Cardiac muscle cell (in vitro differentiated cells and primary cell): ENCODE results near the gene IL26. TPM values are rescaled to one million over a fixed set of nuclear protein-coding genes. Genes with fewer than 3 reads are reported as not detected.

ENCODE experiments used
- DNase-seq, 2 donors: peaks; one replicate each; pipeline versions ENCODE4 v3.0.0 to v3.0.0-alpha.2; 2010 to 2017; ENCODE audit warnings: low read depth in 1 of 2, low spot score in 1 of 2
- H3K27ac ChIP-seq: fragments of 200-600 bp; sonication (generic); 2 replicates; pipeline ENCODE4 v1.5.1; 2016
- H3K27me3 ChIP-seq: fragments of 200-600 bp; sonication (generic); 2 replicates; pipeline ENCODE4 v1.6.0; 2016; ENCODE audit warnings: control low read depth
- H3K36me3 ChIP-seq: fragments of 200-600 bp; sonication (generic); 2 replicates; pipeline ENCODE4 v1.5.1; 2016; ENCODE audit warnings: control low read depth
- H3K4me1 ChIP-seq: fragments of 200-600 bp; sonication (generic); 2 replicates; pipeline ENCODE4 v1.8.1; 2017; ENCODE audit warnings: low read depth, mild to moderate bottlenecking, mixed run types
- H3K4me3 ChIP-seq: fragments of 200-600 bp; sonication (generic); 2 replicates; pipeline ENCODE4 v1.5.1; 2016; ENCODE audit warnings: mild to moderate bottlenecking
- H3K9me3 ChIP-seq: fragments of 200-600 bp; sonication (generic); 2 replicates; pipeline ENCODE4 v1.5.1; 2017; ENCODE audit warnings: low read depth, mild to moderate bottlenecking, control low read depth
- polyA plus RNA-seq: library from polyadenylated mRNA; unstranded; fragments of >200 nt; fragmentation: Nextera tagmentation; extraction: Ambion mirVana; gene quantifications from 2 replicates; pipeline ENCODE4 v1.2.1, GENCODE V29; 2016
- total RNA-seq: library from RNA; depleted of rRNA; stranded (reverse); fragments of >200 nt; gene quantifications from 2 replicates; pipeline ENCODE4 v1.2.3, GENCODE V29; 2016
- TF ChIP-seq, protein P1 (sequence below): IDR thresholded peaks from 2 replicates; pipeline ENCODE4 v1.5.1; 2012; ENCODE audit warnings: low read depth, mild to moderate bottlenecking, low read length

IL26 gene
- total RNA-seq = not detected in 2 replicates
- not detected in 2 replicates for polyA plus RNA-seq

DNA sequence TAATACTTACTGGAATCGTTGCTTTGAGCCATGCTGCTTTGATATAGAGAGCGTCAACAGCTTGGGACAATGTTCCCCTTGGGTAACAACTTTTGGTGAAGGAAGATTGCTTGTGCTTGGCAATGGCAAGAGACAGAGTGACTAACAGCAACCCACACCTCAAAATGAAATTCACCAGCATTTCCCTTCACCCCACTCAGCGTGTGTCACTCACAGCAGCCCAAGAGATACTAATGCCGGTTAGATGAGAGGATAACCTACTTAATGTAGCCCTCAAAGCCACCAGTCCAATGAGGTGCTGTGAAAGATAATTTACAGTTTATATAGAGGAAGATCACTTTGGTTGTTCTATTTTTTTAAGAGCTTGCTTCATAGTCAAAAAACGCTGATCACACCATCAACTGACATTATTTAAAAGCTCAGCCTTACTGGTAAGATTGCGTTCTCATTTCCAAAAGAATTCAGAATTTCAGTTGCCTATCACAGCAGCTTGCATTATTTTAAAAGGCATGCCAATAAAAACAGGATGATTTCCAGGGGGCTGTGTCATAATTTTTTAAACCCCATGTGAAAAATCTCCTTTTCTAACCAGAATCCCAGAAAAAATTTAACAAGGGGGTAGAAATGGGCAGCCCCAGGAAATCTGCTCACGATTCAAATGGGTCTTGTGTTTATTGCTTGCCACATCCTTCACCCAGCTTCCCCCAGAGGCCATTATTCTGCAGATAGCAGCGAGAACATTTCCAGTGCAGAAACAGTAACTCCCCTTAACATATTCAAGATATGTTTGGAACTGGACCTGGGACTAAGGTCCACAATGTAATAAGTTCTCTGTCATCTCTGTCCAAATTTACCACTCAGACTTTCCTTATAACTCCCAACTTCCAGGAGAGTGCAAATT is at the start of gene IL26:
Gene IL26 (minus strand): TSS at position 235 of the 901 bp plus-strand sequence. CDS start 54 bp downstream, at position 181.
- DNase-seq = no peak
- TF ChIP-seq, protein P1, sequence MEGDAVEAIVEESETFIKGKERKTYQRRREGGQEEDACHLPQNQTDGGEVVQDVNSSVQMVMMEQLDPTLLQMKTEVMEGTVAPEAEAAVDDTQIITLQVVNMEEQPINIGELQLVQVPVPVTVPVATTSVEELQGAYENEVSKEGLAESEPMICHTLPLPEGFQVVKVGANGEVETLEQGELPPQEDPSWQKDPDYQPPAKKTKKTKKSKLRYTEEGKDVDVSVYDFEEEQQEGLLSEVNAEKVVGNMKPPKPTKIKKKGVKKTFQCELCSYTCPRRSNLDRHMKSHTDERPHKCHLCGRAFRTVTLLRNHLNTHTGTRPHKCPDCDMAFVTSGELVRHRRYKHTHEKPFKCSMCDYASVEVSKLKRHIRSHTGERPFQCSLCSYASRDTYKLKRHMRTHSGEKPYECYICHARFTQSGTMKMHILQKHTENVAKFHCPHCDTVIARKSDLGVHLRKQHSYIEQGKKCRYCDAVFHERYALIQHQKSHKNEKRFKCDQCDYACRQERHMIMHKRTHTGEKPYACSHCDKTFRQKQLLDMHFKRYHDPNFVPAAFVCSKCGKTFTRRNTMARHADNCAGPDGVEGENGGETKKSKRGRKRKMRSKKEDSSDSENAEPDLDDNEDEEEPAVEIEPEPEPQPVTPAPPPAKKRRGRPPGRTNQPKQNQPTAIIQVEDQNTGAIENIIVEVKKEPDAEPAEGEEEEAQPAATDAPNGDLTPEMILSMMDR = no peak
- H3K4me1 ChIP-seq = peaks cover 5% of the 10 kb centered on the region
- H3K27ac ChIP-seq = no peak within 1 kb of the TSS
- no peaks in the 10 kb centered on the region for H3K27me3 ChIP-seq
- H3K4me3 ChIP-seq = no peak within 1 kb of the TSS
- H3K9me3 ChIP-seq = no peaks in the 10 kb centered on the region
- no peaks in the 10 kb centered on the region for H3K36me3 ChIP-seq

- no peak for DNase-seq
- no peaks in the 10 kb centered on the region for H3K27me3 ChIP-seq
- H3K4me3 ChIP-seq = no peak overlapping the region
- no peak overlapping the region for H3K27ac ChIP-seq
- H3K36me3 ChIP-seq = no peaks in the 10 kb centered on the region
- TF ChIP-seq, protein P1 = no peak
- no peaks in the 10 kb centered on the region for H3K4me1 ChIP-seq
- H3K9me3 ChIP-seq = no peaks in the 10 kb centered on the region
These were observed 47.1 kb upstream of the IL26 start for GRCh38 chr12:68272732-68273131.

DNA sequence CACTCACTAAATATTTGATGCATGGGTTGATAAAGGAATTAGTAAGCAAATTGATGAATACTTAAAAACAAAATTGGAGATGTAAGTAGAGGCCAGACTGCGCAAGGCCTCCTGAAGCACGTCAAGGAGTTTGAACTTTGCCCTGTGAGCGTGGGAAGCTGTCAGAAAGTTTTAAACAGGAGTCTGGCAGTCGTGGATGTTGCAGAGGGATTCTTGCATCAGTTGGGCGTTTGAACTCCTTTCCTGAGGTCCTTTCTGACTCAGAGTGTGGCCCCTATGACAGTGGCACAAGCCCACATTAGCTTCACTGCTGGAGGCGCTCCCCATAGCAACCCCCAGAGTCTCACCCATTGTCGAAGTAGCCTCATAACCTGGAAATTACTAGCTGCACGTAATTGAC is 45.7 kb upstream of the IL26 start:
- H3K27ac ChIP-seq = no peak overlapping the region
- H3K4me1 ChIP-seq = no peaks in the 10 kb centered on the region
- DNase-seq = peak in 1 of 2 donors; percentile 86
- no peaks in the 10 kb centered on the region for H3K9me3 ChIP-seq
- TF ChIP-seq, protein P1 = no peak
- no peaks in the 10 kb centered on the region for H3K36me3 ChIP-seq
- no peak overlapping the region for H3K4me3 ChIP-seq
- H3K27me3 ChIP-seq = no peaks in the 10 kb centered on the region

- H3K9me3 ChIP-seq = no peaks in the 10 kb centered on the region
- DNase-seq = no peak
- H3K27ac ChIP-seq = no peak overlapping the region
- H3K4me3 ChIP-seq = no peak overlapping the region
- H3K27me3 ChIP-seq = no peaks in the 10 kb centered on the region
- H3K36me3 ChIP-seq = no peaks in the 10 kb centered on the region
- TF ChIP-seq, protein P1 = no peak
- H3K4me1 ChIP-seq = no peaks in the 10 kb centered on the region
These were observed 44.7 kb upstream of the IL26 start for GRCh38 chr12:68270358-68270757.

DNA sequence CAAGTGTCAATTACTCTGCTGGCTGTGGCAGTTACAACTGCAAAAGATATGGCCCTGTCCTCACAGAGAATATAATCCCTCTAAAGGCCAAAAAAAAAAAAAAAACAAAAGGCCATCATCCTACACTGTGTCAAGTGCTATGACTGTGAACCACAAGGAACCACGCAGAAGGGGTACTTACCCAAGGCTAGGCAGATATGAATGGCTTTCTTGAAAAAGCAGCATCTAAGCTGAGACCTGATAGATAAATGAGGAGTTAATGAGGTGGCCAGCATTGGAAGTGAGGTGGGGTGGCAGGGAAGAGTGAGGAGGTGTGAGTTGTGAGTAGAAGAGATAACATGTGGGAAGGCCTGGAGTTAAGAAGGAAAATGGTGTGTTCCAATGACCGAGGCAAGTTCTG is 44.2 kb upstream of the IL26 start:
- TF ChIP-seq, protein P1 = no peak
- H3K9me3 ChIP-seq = no peaks in the 10 kb centered on the region
- no peak overlapping the region for H3K4me3 ChIP-seq
- no peaks in the 10 kb centered on the region for H3K4me1 ChIP-seq
- no peak overlapping the region for H3K27ac ChIP-seq
- no peak for DNase-seq
- H3K36me3 ChIP-seq = no peaks in the 10 kb centered on the region
- no peaks in the 10 kb centered on the region for H3K27me3 ChIP-seq
